ENCODE data around the gene ADI1. TPM values are rescaled to one million over a fixed set of nuclear protein-coding genes. Genes with fewer than 3 reads are reported as not detected.
A peak's percentile ranks its signal among the peaks of the same experiment; 100 is the strongest.

ADI1 gene
- total and polyA plus RNA-seq, 2 of the 4 experiments (the other 2 are of a cell fraction), result 43.2 to 46.0 TPM

DNA sequence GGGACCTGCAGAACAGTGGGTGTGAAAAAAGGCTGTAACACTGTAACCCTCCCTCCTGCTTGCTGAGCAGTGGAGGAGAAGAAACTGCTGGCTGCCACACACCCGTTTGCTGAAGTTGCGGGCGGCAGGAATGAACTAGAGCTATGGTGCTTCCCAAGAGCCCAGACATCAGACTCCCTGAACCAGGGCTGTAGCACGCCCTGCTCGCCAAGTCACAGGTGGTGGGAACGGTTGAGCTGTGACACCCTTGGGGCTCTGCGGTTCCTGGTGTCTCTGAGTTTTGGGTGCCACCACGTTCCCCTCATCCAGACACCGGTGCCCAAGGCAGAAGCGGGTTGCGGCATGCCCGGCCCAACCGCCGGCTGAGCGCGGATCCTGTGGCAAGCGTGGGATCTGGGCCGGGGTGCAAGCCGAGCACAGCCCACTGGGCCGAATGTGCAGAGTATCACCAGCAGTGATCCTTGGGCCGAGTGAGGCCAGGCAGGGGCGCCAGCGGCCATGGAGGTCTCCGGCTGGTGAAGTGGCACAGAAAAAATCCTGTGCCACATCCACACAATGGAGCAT, 15.0 kb upstream of the ADI1 start:
- no peak overlapping the region for H3K18ac ChIP-seq (ENCODE audit: low read depth, low read length)
- H2BK15ac ChIP-seq (ENCODE audit: low read depth, low read length), result 0 out of 3 replicates have a peak overlapping the region, but pooled peaks have one; percentile 35
- peak overlapping the region; percentile 78; the same call in 1 of the 2 replicates for H3K4ac ChIP-seq (ENCODE audit: low read depth, low read length)
- peak overlapping the region; percentile 44 for H2AFZ ChIP-seq (replicated peaks; ENCODE audit: low read length, poor library complexity)
- H4K5ac ChIP-seq (ENCODE audit: low read depth, low read length), result no peak overlapping the region
- no peak overlapping the region for H2BK5ac ChIP-seq (ENCODE audit: low read depth, low read length, poor library complexity, severe bottlenecking)
- peak overlapping the region; percentile 62 for H2AK9ac ChIP-seq (replicated peaks; ENCODE audit: low read depth, low read length, poor library complexity)
- BruUV-seq (replicated peaks), result no TSS peak
- WGBS, 2 experiments (ENCODE audit: extremely low coverage in 2 of 2, insufficient read length in 1 of 2), result 91% methylated on average over 15 of the region's 24 CpGs; no CpG with 5 or more reads in 1 of the 2 experiments
- no peak overlapping the region for H3K4me3 ChIP-seq (ENCODE audit: insufficient read depth, low read depth, low read length)
- ATAC-seq (ENCODE audit: low read depth) (no peak), DNase-seq (no peak)
- H2AK5ac ChIP-seq (ENCODE audit: low read depth, low read length), result 0 out of 2 replicates have a peak overlapping the region, but pooled peaks have one; percentile 30
- H3K4me2 ChIP-seq (ENCODE audit: low read depth, low read length), result no peak overlapping the region
- H3K56ac ChIP-seq (ENCODE audit: extremely low read depth, insufficient read depth, low read length), result no peak overlapping the region
- dilution Hi-C loops (cut with HindIII; ENCODE audit: low sequenced_read_pairs, unreplicated experiment), result no loop called here
- H3K9me1 ChIP-seq (ENCODE audit: insufficient read depth, low read length), result peaks cover 10% of the 10 kb centered on the region; the same call in 1 of the 2 replicates
- H3K79me1 ChIP-seq (ENCODE audit: low read depth in 1 of 2, low read length in 2 of 2), result peaks cover 0 to 9% of the 10 kb centered on the region in 2 experiments; a peak in 2 of 4 replicates
- peak overlapping the region in 1 of 2 experiments; percentile 31; a peak in 1 of 4 replicates for H4K8ac ChIP-seq (ENCODE audit: low read depth in 2 of 2, low read length in 2 of 2)
- H3K9ac ChIP-seq (ENCODE audit: low read depth, low read length), result no peak overlapping the region
- 0 out of 2 replicates have a peak overlapping the region, but pooled peaks have one; percentile 85 for H3K14ac ChIP-seq (replicated peaks; ENCODE audit: low read depth, low read length)
- ChIA-PET POLR2A (ENCODE audit: unreplicated experiment) (no interaction called here), CTCF (no interaction called here)
- peaks cover 13% of the 10 kb centered on the region for H3K4me1 ChIP-seq (ENCODE audit: control insufficient read depth, insufficient read depth, low read length)
- peak overlapping the region; percentile 73; the same call in 1 of the 2 replicates for H3K23ac ChIP-seq (ENCODE audit: low read depth, low read length)
- no peaks in the 10 kb centered on the region for H3K9me3 ChIP-seq (ENCODE audit: control insufficient read depth, insufficient read depth, low read length)
- no peaks in the 10 kb centered on the region for H3K27me3 ChIP-seq (ENCODE audit: control insufficient read depth, insufficient read depth, low read length)
- H2BK120ac ChIP-seq (ENCODE audit: low read depth, low read length), result 0 out of 2 replicates have a peak overlapping the region, but pooled peaks have one; percentile 34
- in situ Hi-C loops (cut with MboI; ENCODE audit: low sequenced_read_pairs), result no loop called here
- H2BK20ac ChIP-seq (ENCODE audit: low read depth, low read length), result peak overlapping the region; percentile 60; the same call in 1 of the 2 replicates
- H4K20me1 ChIP-seq (ENCODE audit: insufficient read depth, low read length), result no peaks in the 10 kb centered on the region
- intact Hi-C loops (cut with micrococcal nuclease), result no loop called here
- peaks cover under 1% of the 10 kb centered on the region for H3K36me3 ChIP-seq (ENCODE audit: control insufficient read depth, insufficient read depth, low read length)
- H3K27ac ChIP-seq (ENCODE audit: insufficient read depth, low read length), result no peak overlapping the region
- H4K91ac ChIP-seq (ENCODE audit: insufficient read depth, low read depth, low read length), result peak overlapping the region; percentile 62
- TF ChIP-seq USF2 (IDR thresholded peaks at IDR 0.05; ENCODE audit: low read depth, low read length), result no peak
- TF ChIP-seq CEBPB (IDR thresholded peaks at IDR 0.05; ENCODE audit: low read depth, low read length), result no peak
- no peak for TF ChIP-seq BHLHE40 (IDR thresholded peaks at IDR 0.05; ENCODE audit: low read depth, low read length)
- no peak for TF ChIP-seq POLR2A (IDR thresholded peaks at IDR 0.05; ENCODE audit: low read depth, low read length)
- TF ChIP-seq RCOR1 (IDR thresholded peaks at IDR 0.05; ENCODE audit: insufficient replicate concordance, low read length), result no peak
- TF ChIP-seq SMC3 (IDR thresholded peaks at IDR 0.05; ENCODE audit: low read depth, low read length), result no peak
- TF ChIP-seq RAD21 (IDR thresholded peaks at IDR 0.05; ENCODE audit: low read length), result no peak
- no peak for TF ChIP-seq MXI1 (IDR thresholded peaks at IDR 0.05; ENCODE audit: borderline replicate concordance, low read depth, low read length)
- no peak for TF ChIP-seq FOS (IDR thresholded peaks at IDR 0.05; ENCODE audit: low read depth, low read length)
- no peak for TF ChIP-seq CTCF (conservative IDR thresholded peaks at IDR 0.05; ENCODE audit: low read depth, low read length)
- TF ChIP-seq NFE2L2 (IDR thresholded peaks at IDR 0.05; ENCODE audit: low read depth, low read length), result no peak
- no peak for TF ChIP-seq CHD1 (IDR thresholded peaks at IDR 0.05; ENCODE audit: low read depth, low read length)
- TF ChIP-seq MAZ (IDR thresholded peaks at IDR 0.05; ENCODE audit: borderline replicate concordance, low read depth, low read length), result no peak
- TF ChIP-seq, protein P1, sequence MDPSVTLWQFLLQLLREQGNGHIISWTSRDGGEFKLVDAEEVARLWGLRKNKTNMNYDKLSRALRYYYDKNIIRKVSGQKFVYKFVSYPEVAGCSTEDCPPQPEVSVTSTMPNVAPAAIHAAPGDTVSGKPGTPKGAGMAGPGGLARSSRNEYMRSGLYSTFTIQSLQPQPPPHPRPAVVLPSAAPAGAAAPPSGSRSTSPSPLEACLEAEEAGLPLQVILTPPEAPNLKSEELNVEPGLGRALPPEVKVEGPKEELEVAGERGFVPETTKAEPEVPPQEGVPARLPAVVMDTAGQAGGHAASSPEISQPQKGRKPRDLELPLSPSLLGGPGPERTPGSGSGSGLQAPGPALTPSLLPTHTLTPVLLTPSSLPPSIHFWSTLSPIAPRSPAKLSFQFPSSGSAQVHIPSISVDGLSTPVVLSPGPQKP (IDR thresholded peaks at IDR 0.05; ENCODE audit: borderline replicate concordance, low read depth, low read length), result no peak
- no peak for TF ChIP-seq RFX5 (IDR thresholded peaks at IDR 0.05; ENCODE audit: low read depth, low read length)

Measured in IMR-90 (cell line).